Left cardiac atrium (tissue), 4 donors: ENCODE data around the gene RBPJL. TPM values are rescaled to one million over a fixed set of nuclear protein-coding genes. Genes with fewer than 3 reads are reported as not detected.
"Not testable (repeated sequence)": the region's sequence is repeated elsewhere in the genome, so short reads cannot be mapped to it uniquely, and the experiment has no call there.

ENCODE experiments used
- ATAC-seq, 2 donors: fragments of 200-7000 bp; cut with Tn5 transposase; one replicate each; pipeline ENCODE4 v1.9.1; 2020; ENCODE audit warnings: mild to moderate bottlenecking in 2 of 2, moderate library complexity in 2 of 2
- DNase-seq: peaks from one replicate; pipeline ENCODE4 v3.0.0-alpha.2; 2020
- intact Hi-C, 2 donors: fragments of 100-400 bp; cut with DNase I; formaldehyde crosslinking; loops; one replicate each; pipeline versions ENCODE4 v1.14.1 to v1.15.1; 2022 to 2023
- total RNA-seq, 2 donors: library from RNA; stranded (reverse); fragmentation: NEBNext Ultra II Directional; extraction: Animal tissue kit (Norgen Biotek cat#: 25700); gene quantifications; one replicate each; pipeline ENCODE4 v1.2.1, GENCODE V29; 2021
- donor health status: DM: no; HTN: yes; CAD: no.
- donor health status: DM: no; HTN: yes; CAD: no; lungs with severe emphysema.
- donor health status: DM: yes; HTN: yes; CAD: no.
- donor health status: Dilated cardiomyopathy.

RBPJL gene
- total RNA-seq, 2 donors from 2014 or later = not detected

GRCh38 chr20:45350217-45350616 lies 43.6 kb downstream of the RBPJL start:
- no peak for DNase-seq
- no peak for ATAC-seq
- intact Hi-C loops = no loop called here

DNA sequence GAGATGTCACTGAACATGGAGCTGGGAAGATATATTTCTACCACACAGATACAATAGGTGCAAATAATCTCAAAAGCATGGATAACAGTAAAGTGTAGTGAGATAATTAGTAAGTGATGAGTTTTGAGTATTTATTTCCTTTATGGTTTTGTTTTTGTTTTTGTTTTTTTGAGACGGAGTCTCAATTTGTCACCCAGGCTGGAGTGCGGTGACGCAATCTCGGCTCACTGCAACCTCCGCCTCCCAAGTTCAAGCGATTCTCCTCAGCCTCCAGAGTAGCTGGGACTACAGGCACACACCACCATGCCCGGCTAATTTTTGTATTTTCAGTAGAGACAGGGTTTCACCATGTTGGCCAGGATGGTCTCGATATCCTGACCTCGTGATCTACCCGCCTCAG lies 44.2 kb downstream of the RBPJL start:
- ATAC-seq, DNase-seq, intact Hi-C loops: not testable (repeated sequence)

DNA sequence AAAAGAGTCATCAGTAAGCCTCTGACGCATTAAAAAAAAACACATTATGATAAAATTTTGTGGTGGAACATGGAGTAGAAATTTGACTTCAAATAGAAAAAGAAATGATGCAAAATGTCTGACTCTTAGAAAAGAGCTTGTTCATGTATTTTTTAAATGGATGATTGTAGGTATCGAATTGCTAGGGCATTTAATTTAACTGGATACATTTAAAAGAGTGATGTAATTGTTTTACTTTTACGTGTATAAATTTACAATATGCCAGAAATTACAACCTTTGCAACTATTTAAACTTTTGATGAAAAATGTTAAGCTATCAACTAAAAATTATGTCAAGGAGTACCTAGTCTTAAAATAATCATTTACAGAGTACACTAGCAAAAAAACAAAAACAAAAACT lies 46.1 kb downstream of the RBPJL start:
- ATAC-seq (no peak), DNase-seq (no peak)
- intact Hi-C loops = no loop called here

DNA sequence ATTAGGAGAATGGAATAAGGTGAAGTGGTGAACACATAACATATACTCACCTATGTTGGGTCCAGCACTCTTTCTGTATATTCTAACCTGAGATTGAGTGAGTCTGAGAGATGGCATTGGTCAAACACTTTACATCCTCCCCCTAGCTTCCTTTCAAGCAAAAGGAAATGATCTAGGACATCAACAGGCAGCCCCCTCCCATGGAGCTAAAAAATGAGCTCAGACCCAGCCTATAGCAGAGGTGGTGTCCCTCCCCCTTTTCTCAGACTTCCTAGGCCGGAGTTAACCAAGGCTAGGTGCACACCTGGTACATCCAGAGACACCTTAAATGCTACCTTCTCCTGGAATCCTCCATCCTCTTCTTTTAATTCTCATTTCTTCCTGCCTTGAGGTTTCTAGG lies 47.1 kb downstream of the RBPJL start:
- ATAC-seq (no peak), DNase-seq (no peak)
- intact Hi-C loops = no loop called here

DNA sequence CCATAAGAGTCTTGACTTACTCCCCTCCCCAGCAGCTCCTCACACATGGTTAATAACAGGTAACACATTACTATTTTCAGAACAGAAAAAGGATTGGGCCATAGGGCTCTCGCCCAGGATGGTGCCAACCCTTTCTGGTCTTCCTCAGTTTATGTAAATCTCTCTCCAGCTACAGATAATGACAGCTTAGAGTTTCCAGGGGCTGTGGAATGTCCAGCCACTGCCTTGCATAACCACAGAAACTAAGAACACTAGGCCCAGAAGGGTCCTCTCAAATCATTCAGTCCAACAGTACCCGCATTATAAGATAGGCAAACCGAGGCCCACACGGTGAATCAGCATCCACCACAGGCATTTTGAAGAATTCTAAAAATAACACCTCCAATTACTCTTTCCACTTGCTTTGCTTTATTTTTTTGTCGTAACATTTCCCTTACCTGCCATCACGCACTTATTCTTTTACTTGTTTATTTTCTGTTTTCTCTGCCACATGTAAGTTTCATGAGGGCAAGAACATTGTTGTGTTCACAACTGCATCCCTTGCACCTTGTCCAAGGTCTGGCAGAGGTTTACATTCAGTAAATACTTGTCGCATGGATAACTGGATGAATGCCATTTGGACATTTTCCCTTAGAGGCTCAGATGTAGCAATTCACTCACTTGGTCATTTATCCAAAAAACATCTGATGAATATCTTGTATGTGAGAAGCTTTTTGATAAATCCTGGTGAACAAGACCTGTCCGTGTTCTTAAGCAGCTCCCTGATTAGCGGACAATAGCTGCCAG lies 48.0 kb downstream of the RBPJL start:
- DNase-seq (no peak), ATAC-seq (no peak)
- intact Hi-C loops = no loop called here

DNA sequence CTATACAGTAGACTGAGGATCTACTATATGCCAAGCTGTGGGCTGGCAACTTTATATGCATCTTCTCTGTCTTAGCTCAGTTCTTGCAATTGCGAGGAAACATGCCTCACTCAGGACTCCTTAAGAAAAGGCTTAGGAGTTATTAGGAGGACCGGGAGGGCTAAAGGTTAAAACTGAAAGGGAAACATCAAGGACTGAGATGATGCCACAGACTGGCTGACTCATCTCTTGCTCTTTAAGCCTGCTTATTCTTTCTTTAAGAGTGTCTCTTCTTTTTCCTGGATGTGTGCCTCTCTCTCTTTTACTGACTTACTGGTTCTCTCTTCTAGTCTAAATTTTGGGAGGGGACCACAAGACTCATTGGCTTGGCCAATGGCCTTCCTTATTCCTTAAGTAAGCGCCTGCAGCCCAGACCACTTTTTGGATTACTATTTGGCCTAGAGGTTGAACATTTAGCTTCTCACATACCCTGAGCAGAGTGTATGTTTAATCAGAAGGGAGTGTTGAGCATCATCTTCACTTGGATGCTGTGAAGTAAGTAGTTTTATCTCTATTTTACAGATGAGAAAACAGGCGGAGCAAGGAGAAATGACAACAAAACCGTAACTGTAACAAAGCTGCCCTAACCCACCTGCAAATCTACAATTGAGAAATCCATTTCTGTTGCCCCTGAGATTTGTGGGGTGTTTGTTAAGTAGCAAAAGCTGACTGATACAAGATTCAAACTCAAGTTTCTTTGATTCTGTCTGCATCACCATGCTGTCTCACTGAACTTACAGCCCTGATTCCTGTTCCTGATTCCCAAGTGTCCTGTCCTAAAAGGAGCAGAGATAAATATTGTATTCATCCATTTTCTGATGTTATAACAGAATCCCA lies 48.8 kb downstream of the RBPJL start:
- DNase-seq (no peak), ATAC-seq (no peak)
- intact Hi-C loops = no loop called here

DNA sequence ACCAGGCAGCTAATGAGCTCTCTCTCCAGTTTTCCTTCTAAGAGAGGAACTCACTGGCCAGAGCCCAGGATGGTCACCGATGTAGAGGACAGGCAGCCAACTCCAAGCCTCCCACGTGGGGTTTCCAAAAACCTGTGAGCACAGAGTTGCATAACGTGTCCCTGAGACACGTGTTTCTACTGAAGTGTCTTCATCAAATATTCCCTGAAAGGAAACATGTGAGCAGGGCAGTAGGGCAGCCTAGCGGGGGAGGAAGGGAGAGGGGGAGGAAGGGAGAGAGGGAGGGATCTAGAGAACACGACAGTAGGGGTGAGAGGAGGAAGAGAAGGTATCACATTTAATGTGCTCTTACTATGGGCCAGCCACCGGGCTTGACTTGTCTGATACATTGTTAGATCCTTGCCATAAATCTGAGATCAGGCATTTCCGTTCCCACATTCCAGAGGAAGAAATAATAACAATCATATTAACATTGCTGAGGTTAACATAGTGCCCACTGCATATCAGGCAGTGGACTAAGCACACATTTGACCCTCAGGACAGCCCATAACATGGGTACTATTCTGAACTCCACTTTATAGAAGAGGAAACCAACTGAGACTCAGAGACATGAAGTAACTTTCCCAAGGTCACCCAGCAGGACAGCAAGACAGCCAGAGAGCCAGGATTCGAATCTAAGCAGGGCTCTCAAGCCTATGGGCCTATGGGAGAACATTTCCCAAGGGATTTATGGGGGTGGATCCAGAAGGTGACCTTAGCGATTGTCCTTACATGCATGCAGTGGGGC lies 51.8 kb downstream of the RBPJL start:
- intact Hi-C loops = loop anchor here in 1 of 2 donors (2.0 kb wide), 3 partner anchors 14 to 48 kb away; no protein-coding TSS in a partner anchor
- peak; percentile 78 for DNase-seq
- peak; percentile 41 to 60 for ATAC-seq

- intact Hi-C loops = loop anchor here in 1 of 2 donors (2.0 kb wide), 3 partner anchors 14 to 48 kb away; no protein-coding TSS in a partner anchor
- DNase-seq (peak; percentile 70), ATAC-seq (peak; percentile 12 to 36)
These were observed 52.4 kb downstream of the RBPJL start for GRCh38 chr20:45359069-45359405.

- intact Hi-C loops = loop anchor here in 1 of 2 donors (2.0 kb wide), 3 partner anchors 15 to 47 kb away; no protein-coding TSS in a partner anchor
- ATAC-seq (peak in 1 of 2 donors; percentile 0), DNase-seq (no peak)
These were observed 52.9 kb downstream of the RBPJL start for GRCh38 chr20:45359406-45360148.

DNA sequence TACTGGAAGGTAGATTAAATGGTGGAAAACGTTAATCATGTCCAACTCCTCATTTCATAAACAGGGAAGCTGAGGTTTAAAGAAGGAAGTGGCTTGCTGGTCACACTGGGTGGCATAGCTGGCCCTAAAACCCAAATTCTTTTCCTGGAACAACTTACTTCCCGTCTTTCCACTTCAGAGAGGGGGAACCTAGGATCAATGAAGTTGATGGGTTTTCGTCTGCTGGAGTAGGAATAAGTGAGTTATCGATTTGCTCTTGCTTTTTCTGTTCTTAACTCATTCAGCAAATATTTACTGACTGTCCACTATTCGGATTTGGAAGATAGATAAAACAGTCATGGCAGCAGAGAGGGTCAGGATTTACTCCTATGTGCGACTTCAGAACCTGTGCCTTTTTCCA lies 55.2 kb downstream of the RBPJL start:
- intact Hi-C loops = no loop called here
- DNase-seq (no peak), ATAC-seq (no peak)

GRCh38 chr20:45362804-45363610 lies 56.4 kb downstream of the RBPJL start, which contains the start of gene SYS1:
Gene SYS1 (plus strand): TSS chr20:45363156. CDS start chr20:45363532, 376 bp downstream.
- intact Hi-C loops = no loop called here
- ATAC-seq (peak; percentile 91 to 95), DNase-seq (peak; percentile 99)

DNA sequence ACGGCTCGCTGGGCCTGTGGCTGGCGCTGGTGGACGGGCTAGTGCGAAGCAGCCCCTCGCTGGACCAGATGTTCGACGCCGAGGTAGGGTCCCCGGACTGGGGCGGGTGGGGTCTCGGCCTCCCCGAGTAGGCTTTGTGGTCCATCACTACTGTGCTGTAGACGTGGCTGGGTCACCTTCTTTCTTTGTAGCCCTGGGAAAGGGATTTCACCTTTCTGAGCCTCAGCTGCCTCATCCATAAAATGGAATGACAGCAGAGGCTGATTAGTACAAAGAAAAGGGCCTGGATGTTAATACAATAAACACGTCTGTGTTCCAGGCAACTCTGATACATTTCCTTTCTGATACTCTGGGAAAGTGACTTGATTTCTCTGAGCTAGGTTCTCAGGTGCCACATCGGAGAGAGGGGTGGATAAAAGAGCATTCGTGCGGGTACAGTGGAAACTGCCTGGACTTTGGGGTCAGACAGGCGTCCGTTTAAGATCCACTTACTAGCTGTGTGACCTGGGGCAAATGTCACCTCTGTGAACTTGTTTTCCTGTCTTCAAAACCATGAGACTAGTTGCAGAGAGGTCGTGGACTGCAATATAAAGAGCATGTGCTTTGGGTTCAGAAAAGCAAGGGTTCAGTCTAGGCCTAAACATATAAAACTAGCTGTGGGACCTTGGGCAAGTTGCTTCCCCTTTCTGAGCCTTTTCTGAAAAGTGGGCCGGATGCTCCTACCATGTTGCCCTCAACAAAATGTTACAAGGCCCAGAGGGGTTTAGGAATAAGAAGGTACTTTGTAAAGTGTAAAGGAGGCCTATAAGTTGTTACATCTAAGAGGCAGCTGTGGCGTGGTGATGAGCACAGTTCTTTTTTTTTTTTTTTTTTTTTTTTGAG lies 57.2 kb downstream of the RBPJL start:
- intact Hi-C loops = no loop called here
- no peak for DNase-seq
- no peak for ATAC-seq

DNA sequence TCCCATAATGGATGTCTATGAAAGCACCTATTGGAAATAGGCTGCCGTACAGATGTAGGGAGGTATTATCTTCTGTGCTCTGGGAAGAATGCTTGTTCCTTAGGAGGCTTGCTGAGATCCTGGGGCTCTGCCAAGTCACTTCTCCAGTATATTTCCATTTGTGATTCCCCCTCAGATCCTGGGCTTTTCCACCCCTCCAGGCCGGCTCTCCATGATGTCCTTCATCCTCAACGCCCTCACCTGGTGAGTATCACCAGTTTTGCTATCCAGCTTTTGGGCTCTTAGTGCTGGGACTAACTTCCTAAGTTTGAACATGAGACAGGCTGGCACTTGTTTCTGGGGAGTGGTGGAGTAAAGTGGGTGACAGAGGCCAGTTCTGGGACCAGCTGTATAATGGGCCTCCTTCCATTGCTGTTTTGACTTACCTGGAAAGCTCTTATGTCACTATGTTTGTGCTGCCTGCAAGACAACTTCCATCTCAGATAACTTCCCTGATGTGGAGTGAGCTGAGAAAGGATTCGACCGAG lies 58.9 kb downstream of the RBPJL start:
- DNase-seq = no peak
- no peak for ATAC-seq
- intact Hi-C loops = no loop called here

GRCh38 chr20:45366192-45366591 lies 59.6 kb downstream of the RBPJL start:
- DNase-seq = no peak
- intact Hi-C loops = no loop called here
- no peak for ATAC-seq

DNA sequence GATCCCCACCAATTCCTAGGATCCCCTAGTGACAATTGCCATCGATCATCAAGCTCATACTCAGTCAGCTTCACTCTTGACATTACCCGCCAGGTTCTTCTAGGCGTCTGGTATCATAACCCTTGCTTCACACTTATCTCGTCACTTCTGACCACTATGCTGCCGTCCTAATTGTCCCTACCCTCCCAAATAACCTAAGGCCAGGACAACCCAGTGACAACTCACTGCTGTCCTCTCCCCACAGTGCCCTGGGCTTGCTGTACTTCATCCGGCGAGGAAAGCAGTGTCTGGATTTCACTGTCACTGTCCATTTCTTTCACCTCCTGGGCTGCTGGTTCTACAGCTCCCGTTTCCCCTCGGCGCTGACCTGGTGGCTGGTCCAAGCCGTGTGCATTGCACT lies 60.0 kb downstream of the RBPJL start:
- ATAC-seq = no peak
- no peak for DNase-seq
- intact Hi-C loops = no loop called here

DNA sequence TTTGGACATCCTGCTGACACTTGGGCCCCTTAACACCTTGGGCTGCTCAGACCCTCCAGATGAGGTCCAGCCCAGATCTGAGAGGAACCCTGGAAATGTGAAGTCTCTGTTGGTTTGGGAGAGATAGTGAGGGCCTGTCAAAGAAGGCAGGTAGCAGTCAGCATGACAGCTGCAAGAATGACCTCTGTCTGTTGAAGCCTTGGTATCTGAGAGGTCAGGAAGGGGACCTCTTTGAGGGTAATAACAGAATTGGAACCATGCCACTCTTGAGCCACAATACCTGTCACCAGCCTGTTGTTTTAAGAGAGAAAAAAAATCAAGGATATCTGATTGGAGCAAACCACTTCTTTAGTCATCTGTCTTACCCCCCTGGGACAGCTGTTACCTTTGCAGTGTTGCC lies 60.5 kb downstream of the RBPJL start:
- DNase-seq (no peak), ATAC-seq (no peak)
- intact Hi-C loops = no loop called here
